Measurements from ENCODE around the gene NOX4. TPM values are rescaled to one million over a fixed set of nuclear protein-coding genes. Genes with fewer than 3 reads are reported as not detected.
A peak's percentile ranks its signal among the peaks of the same experiment; 100 is the strongest.

The NOX4 gene
- total RNA-seq, 2 donors from 2014 or later: 166 to 293 TPM

- no peaks in the 10 kb centered on the region for H3K36me3 ChIP-seq
- no peak for ATAC-seq (ENCODE audit: insufficient number of reproducible peaks, low FRiP score, low read depth)
- H3K4me3 ChIP-seq: no peak overlapping the region
- DNase-seq (ENCODE audit: low spot score): no peak
- H3K27ac ChIP-seq: no peak overlapping the region
- peaks cover 9 to 32% of the 10 kb centered on the region in 2 donors for H3K4me1 ChIP-seq (ENCODE audit: control insufficient read depth in 1 of 2, low read depth in 2 of 2)
- TF ChIP-seq CTCF (IDR thresholded peaks at IDR 0.05): no peak
- no peaks in the 10 kb centered on the region for H3K9me3 ChIP-seq
- H3K27me3 ChIP-seq (replicated peaks; ENCODE audit: insufficient read depth): no peaks in the 10 kb centered on the region
Observed at GRCh38 chr11:89456681-89457080, 34.5 kb downstream of the NOX4 start.

- peaks cover 9% of the 10 kb centered on the region for H3K36me3 ChIP-seq
- peak overlapping the region in 1 of 2 donors; percentile 62 for H3K27ac ChIP-seq
Observed at GRCh38 chr11:89452780-89453179, 38.4 kb downstream of the NOX4 start.

GRCh38 chr11:89447845-89448244 lies 43.3 kb downstream of the NOX4 start:
- TF ChIP-seq CTCF (IDR thresholded peaks at IDR 0.05): no peak
- peaks cover 9 to 34% of the 10 kb centered on the region in 2 donors for H3K4me1 ChIP-seq (ENCODE audit: control insufficient read depth in 1 of 2, low read depth in 2 of 2)
- H3K9me3 ChIP-seq: no peaks in the 10 kb centered on the region
- no peak overlapping the region for H3K4me3 ChIP-seq
- ATAC-seq (ENCODE audit: insufficient number of reproducible peaks, low FRiP score, low read depth) (no peak), DNase-seq (ENCODE audit: low spot score) (no peak)
- no peaks in the 10 kb centered on the region for H3K27me3 ChIP-seq (replicated peaks; ENCODE audit: insufficient read depth)
- H3K36me3 ChIP-seq: peaks cover 12% of the 10 kb centered on the region
- peak overlapping the region in 1 of 2 donors; percentile 31 for H3K27ac ChIP-seq

More at GRCh38 chr11:89452780-89453179, 38.4 kb downstream of the NOX4 start:
- peak; percentile 60 for ATAC-seq (ENCODE audit: insufficient number of reproducible peaks, low FRiP score, low read depth)
- H3K4me1 ChIP-seq (ENCODE audit: control insufficient read depth in 1 of 2, low read depth in 2 of 2): peaks cover 9 to 29% of the 10 kb centered on the region in 2 donors
- H3K4me3 ChIP-seq: no peak overlapping the region
- TF ChIP-seq CTCF (IDR thresholded peaks at IDR 0.05): no peak
- no peak for DNase-seq (ENCODE audit: low spot score)
- H3K27me3 ChIP-seq (replicated peaks; ENCODE audit: insufficient read depth): no peaks in the 10 kb centered on the region
- no peaks in the 10 kb centered on the region for H3K9me3 ChIP-seq

- peaks cover 6 to 36% of the 10 kb centered on the region in 2 donors for H3K4me1 ChIP-seq (ENCODE audit: control insufficient read depth in 1 of 2, low read depth in 2 of 2)
- H3K9me3 ChIP-seq: no peaks in the 10 kb centered on the region
- H3K36me3 ChIP-seq: peaks cover 12% of the 10 kb centered on the region
- no peak for TF ChIP-seq CTCF (IDR thresholded peaks at IDR 0.05)
- H3K27ac ChIP-seq: peak overlapping the region; percentile 33 to 38
- no peaks in the 10 kb centered on the region for H3K27me3 ChIP-seq (replicated peaks; ENCODE audit: insufficient read depth)
- no peak for DNase-seq (ENCODE audit: low spot score)
- no peak overlapping the region for H3K4me3 ChIP-seq
- no peak for ATAC-seq (ENCODE audit: insufficient number of reproducible peaks, low FRiP score, low read depth)
Observed at GRCh38 chr11:89443361-89444322, 47.5 kb downstream of the NOX4 start.

GRCh38 chr11:89442801-89443200 lies 48.4 kb downstream of the NOX4 start:
- no peak for DNase-seq (ENCODE audit: low spot score)
- H3K36me3 ChIP-seq: peaks cover 8% of the 10 kb centered on the region
- H3K4me3 ChIP-seq: no peak overlapping the region
- H3K27ac ChIP-seq: peak overlapping the region; percentile 33 to 38
- H3K4me1 ChIP-seq (ENCODE audit: control insufficient read depth in 1 of 2, low read depth in 2 of 2): peaks cover 6 to 36% of the 10 kb centered on the region in 2 donors
- no peaks in the 10 kb centered on the region for H3K27me3 ChIP-seq (replicated peaks; ENCODE audit: insufficient read depth)
- TF ChIP-seq CTCF (IDR thresholded peaks at IDR 0.05): no peak
- no peaks in the 10 kb centered on the region for H3K9me3 ChIP-seq
- ATAC-seq (ENCODE audit: insufficient number of reproducible peaks, low FRiP score, low read depth): no peak
